HG03571 (cell line): ENCODE measurements around the gene FBXO3.
A peak's percentile ranks its signal among the peaks of the same experiment; 100 is the strongest.

ENCODE experiments used
- ATAC-seq: cut with Tn5 transposase; IDR thresholded peaks from one replicate; pipeline ENCODE4 v1.9.1; 2021; ENCODE audit not compliant: unreplicated experiment

Gene FBXO3

DNA sequence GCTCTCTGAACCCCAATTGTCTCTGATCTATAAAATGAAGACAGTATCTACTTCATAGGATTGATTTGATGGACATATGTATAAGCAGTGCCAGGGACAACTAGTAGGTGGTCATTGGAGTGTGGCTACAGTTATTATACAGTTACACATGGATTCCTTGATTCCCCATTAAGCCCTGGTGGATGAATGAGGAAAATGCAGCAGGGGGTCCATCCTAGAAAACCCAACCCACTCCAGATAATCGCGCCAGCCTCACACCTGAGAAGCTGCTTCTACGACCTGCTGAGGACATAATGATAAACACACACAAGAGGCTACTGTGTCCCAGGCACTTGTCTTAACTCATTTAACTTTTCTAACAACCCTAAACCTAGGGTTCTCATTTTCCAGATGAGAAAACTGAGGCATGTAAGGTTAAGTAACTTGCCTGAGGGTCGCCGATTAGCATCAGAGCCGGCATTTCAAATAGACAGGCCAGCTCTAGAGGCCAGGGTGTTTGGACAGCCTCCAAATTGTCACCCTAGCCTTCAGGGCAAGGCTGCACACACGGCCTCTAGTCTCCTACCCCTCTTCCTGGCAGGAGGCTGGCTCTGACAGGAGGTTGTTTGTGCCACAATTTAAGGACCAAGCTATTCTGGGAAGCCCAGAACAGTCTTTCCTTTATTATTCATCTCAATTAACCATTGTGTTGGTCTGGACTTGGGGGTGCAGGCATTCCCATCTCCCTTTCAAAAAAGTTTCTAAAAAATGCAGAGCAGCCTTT lies 69.9 kb downstream of the FBXO3 start:
- ATAC-seq = no peak

DNA sequence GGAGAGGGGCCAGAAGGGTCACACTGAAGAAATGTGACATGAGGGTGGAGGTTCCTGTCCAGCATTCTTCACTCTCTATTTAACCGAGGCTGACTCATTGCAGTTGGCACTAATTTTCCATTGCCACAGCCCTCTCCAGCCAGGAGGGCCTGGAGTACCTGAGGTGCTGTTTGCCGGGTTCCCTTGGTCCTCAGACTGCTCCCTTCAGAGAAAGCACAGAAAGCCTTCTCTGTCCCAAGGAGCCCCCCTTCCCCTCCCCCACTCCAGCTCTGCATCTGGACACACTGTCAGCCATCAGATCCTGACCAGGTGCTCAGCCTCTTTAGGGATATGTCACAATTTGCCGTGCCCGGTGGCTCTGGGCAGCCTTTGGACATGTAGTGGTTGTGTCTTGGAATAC lies 70.5 kb downstream of the FBXO3 start:
- no peak for ATAC-seq

DNA sequence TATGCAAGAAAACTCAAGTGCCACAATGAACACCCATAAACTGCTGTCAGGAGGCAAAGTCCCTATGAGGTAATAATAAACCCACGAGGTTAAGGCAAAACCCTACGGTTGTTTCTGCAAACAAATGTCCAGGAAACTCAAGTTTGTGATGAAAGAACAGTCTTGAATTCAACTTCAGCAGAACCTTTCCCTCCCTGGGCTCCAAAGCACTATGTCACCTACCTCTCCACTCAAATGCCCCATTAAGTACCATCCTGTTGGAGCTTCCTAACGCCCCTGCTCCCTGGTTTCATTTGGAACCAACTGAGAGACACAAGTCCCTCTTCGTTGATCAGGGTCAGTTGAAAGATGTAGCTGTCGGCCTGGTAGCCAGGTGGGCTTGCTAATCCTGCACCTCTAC lies 71.1 kb downstream of the FBXO3 start:
- no peak for ATAC-seq

DNA sequence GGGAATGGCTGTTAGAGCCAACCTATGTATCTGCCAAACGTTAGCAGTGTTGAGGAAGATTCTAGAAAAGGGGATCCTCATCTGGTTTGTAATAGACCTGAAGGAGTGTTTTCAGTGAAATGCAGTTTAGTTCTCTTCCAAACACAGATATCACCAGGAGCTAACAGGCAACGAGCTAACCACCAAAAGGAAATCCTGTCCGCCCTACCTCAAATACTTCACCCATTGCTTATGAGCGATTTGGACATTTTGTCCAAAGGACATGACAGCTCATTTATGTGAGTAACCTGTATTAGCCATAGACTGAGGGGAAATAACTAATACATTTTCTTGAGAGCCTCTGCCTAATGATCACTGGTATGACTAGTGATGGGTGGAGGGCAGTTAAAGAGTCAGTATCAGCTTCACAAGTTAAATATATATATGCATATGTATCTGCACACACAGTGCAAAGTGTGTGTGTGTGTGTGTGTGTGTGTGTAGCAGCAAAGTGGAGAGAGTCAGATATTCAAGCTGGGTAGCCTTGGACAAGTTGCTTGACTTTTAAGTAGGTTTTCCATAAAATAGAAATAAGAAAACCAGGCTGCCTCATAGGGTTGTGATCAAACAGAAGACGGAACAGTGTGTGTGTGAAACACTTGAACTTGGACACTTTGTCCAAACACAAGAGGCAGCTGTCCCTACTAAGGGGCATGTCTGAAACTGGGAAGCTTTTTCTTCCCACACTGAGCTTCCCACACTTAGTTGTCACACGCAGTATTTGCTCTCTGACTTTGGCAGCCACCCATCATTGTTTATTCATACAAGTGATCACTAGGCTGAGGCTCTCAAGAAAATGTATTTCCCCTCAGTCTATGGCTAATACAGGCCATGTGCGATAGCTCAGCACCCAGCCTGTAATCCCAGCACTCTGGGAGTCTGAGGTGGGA lies 72.8 kb downstream of the FBXO3 start:
- ATAC-seq = no peak

DNA sequence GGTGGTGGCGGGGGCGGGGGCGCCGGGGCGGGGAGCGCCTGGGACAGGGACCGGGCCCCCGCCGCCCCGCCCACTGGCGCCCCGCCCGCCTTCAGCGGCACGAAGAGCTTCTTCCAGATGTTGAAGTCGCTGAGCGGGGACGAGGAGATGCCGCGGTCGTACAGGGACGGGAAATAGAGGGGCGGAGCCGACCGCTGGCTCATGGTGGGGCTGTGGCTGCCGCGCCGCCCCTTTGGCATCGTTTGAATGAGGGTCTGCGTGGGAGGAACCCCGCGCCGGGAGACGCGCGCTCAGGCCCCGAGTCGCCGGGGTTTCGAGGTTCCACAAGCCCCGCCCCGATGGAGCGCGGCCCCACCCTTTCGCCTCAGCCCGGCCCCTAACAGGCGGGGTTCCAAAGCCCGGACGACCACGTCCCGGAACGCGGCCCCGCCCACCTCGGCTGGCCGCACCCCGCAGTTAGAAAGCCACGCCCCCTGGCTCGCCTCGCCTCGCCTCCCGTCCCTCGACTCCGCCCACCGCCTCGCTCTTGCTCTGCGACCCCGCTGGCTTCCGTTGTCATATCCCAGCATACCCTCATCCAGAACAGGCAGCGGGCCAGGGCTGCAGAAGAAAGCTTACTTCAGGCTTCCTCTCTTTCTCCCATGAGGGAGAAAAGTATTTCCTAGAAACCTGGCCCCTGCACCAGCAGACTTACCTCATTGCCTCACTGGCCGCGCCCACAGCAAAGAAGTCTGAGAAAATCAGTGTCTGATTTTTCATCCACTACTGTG lies 73.6 kb downstream of the FBXO3 start, which contains the start of gene C11orf91:
Gene C11orf91 (minus strand): TSS at position 325 of the 770 bp plus-strand sequence. CDS start 86 bp downstream, at position 239.
- peak; percentile 85 for ATAC-seq

DNA sequence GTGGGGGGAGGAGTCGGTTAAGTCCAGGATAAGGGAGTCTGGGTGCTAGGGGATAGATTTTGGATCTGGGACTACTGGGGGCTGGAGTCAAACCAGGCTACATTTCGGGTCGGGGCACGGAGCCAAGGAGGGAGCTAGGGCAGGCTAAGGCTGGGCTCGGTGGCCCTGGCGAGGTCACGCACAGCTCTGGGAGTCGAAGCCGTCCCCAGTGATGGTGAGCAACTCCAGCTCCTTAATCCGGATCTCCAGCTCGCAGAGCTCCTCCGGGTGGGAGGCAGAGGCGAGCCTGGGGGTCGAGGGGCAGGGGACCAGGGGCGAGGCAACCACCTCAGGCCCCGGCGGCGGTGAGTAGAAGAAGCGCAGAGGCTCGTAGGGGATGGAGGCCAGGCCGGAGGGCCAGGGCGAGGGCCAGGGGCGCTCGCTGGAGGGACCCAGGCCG lies 74.2 kb downstream of the FBXO3 start:
- ATAC-seq = no peak

DNA sequence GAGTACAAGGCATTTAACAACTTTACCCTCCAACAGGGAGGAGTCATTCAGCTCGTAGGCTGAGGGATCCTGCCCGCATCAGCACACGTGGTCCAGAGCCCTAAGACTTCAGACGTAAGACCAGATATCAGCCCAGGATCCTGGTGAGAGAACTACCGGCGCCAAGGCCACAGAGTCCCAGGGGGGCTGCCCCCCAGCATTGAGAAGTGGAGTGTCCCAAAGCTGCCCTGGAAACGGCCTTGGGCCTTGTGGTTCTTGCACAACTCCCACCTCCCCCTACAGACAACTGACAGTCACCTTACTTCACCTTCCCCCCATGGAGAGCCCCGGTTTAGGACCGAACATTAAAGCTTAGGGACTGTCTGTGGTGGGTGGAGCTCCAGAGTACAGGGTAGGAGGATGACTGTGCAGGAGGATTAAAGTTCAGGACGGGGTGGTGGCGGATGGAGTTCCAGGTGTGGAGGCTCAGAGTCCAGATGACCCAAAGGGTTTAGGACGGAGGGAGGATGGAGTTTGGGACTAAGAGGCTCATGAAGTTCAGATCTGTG lies 74.7 kb downstream of the FBXO3 start:
- ATAC-seq = no peak

DNA sequence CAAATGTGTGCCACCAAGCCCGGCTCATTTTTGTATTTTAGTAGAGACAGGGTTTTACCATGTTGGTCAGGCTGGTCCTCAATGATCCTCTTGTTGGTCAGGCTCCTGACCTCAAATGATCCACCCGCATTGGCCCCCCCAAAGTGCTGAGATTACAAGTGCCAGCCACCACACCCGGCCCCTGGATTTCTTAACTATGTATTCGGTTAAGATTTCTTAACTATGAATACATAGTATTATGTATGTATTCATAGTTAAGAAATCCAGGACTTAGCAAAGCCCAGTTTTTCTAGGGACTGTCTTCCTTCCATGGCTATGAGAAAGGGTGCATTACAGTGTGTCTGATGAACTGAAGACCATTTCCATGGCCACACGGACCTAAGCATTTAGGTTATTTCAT lies 75.4 kb downstream of the FBXO3 start:
- no peak for ATAC-seq

DNA sequence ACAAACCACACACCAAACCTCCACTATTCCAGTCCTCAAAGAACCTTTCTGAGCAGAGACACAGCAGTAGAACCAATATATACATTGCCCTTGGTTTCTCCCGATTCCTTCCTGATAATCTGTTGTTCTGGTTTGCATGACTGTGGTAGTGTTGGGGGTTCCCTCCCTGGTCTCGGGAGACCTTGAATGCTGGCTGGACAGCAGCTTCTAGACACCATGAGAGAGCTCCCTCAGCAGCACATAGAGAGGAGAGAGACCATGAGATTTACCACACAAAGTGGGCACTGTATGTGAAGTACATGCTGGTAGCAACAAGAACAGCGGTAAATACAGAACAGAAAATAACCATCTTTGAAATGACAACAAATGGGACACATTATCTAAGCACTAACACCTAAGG lies 76.3 kb downstream of the FBXO3 start:
- ATAC-seq = no peak

DNA sequence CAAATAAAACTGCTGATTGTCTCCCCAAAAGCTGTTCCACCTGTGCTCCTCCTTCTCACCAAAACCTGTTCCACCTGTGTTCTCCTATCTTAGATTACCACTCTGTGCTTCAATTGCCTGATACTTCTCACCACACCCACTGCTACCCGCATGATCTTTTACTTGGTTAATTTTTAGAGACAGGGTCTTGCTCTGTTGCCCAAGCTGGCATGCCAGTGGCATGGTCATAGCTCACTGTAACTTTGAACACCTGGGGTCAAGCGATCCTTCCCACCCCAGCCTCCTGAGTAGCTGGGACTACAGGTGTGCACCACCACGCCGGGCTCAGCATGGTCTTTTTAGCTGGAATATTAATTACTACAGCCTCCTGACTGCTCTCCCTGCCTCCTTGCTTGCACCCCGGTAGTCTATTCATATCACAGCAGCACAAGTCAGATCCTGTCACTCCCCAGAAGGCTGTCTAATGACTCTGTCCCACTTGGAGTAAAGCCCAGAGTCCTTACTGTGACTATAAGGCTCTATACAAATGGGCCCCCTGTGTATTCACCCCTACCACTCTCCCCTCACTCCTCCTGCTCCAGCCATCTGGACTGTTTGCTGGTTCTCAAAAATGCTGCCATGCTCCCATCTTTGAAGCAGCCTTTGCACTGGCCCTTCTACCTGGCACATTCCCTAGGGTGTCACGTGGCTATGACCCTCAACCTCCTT lies 77.2 kb downstream of the FBXO3 start:
- no peak for ATAC-seq

DNA sequence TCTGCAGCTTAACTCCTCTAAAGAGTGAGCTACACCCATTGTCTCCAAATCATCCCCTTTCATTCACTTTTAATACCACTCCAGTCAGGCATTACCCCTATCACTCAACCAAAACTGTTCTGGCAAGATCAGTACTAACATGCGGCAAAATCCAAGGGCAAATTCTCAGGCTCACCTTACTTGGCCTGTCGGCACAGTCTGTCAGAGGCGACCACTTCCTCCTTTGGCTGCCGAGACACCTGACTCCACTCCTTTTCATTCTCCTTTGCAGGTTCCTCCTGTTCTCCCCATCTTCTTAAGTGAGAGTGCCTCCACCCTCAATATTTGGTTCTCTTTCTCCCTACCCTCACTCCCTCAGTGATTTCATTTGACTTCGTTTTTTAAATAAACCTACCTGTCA lies 77.9 kb downstream of the FBXO3 start:
- no peak for ATAC-seq

DNA sequence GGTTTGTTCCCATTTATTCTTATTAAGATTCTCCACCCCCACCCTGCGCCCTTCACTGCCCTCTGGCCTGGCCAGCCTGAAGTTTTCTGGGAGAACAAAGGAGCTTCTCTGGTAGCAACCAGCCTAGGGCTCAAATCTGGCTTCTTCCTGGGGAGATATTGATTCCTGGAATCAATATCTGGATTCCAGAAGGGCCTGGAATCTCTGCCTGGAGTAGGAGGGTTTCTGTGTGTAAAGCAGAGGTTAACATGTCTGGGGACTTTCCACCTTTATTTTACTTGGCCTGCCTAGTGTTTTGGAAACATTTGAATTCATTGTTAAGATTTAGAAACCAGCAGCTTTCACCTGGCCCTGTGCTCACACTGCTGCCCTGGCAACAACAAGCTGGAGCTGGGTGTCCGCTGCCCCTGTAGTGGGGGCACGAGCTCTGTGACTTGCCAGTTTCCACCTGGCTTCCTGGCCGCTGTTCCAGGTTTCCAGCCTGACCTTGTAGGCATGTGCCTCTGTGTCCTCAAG lies 79.2 kb downstream of the FBXO3 start:
- no peak for ATAC-seq

DNA sequence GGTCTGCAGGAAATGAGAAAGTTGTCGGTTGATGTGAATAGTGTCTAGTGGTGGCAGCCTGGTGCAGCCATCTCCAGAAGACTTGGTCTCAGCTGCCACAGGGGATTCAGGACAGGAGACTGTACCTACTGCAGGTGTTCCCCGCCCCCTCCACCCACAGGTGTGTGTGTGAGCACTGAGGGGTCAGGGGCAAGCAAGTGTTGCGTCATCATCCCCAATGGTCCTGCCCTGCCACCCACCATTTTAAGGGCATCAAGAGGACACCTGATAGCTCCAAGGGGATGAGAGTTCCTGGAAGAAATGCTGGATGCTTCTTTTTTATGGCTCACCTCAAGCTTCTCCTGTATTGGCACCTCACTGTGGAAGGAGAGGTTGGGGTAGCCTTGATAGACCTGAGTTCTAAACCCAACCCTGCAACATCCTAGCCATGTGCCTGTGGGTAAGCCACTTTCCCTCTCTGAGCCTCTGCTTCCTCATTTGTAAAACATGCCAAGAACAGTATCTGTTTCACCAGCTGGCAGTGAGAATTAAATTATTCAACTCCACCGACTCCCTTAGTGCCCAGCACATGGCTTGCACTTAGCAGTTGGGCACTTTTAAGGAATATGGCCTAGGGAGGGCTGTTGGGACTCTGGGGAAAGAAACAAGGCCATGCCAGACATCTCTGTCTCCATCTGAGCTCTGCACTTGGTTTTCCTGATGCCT lies 79.8 kb downstream of the FBXO3 start:
- ATAC-seq = no peak

DNA sequence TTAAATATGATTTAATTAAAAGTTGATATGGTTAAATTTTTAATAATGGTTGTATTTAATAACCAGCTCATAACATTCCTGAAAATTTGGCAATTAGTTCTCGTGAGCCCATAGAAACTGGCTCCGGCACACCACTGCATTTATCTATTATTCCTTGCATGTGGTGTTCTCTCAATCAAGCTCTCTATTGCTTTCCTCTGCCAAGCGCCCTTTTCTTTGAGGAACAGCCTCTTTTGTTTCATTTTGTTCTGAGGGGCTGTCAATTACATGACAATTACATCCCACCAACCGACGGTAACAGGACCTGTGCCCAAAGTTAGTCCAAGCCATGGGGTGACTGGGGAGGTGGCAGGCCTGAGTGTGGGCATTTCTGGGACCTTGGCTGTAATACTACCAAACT lies 81.8 kb downstream of the FBXO3 start:
- ATAC-seq = no peak

DNA sequence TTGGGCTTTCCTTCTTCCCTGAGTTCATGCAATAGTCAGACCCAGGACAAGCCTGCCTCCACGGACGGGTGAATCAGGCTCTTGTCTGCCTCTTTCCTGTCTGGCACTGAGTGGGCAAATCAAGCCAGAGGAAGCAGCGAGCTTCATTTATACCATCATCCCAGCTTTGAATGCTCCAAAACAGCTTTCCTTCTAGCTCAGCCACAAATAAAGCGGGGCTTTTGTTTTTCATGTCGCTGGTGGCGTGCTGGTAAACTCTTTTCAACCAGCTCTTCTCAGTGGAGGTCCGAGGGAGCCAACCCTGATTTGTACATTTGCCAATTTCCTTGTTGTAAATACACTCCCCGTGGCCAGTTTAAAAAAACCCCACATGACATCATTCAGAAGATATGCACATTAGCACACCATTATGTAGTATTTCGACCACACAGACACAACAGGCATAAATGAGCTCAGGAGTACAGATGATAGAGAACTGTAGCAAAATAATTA lies 82.3 kb downstream of the FBXO3 start:
- ATAC-seq = no peak

DNA sequence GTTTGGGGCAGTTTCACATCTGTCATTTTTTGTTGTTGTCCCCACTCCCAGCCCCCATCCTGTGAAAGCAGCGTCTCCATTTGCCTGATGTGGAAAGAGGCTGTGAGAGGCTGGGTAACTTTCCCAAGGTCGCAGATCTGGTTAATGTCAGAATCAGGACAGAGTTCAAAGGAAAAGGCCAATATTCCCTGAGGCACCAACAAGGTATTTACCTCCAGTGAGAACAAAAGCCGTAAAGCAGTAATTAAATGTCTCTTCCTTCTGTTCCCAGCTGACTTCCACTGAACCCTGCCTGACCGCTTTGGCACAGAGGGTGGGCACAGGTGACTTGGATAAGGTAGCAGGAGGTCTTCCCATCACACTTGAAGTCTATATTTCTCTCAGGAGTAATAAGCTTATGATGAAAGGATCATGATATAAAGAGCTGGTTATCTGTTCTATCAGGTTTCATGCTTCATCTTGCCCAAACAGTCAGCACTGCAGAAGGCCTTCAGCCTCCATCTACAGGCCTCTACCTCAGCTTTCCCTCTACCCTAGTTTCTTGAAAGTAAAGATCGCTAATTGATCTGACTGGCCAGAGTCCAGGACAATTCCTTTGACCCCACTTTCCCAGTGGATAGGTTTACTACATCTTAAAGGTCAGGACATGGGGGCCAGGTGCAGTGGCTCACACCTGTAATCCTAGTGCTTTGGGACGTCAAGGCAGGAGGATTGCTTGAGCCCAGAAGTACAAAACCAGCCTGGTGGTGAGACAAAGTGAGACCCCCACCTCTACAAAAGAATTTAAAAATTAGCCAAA lies 83.1 kb downstream of the FBXO3 start:
- no peak for ATAC-seq
